ENCODE results near the gene CORO7.

Gene CORO7

GRCh38 chr16:4425378-4426020, 9.1 kb upstream of the CORO7 start, which contains the start of gene DNAJA3:
TSS of gene DNAJA3 (plus strand) at chr16:4425868. CDS start at chr16:4425882, 14 bp downstream.
- DNase-seq: peak; percentile 98

- DNase-seq: peak; percentile 69
Measured at GRCh38 chr16:4420505-4421105, 4.2 kb upstream of the CORO7 start.

GRCh38 chr16:4419402-4419959, 3.1 kb upstream of the CORO7 start:
- DNase-seq: no peak

GRCh38 chr16:4415538-4416199, 727 bp downstream of the CORO7 start:
- DNase-seq: peak; percentile 87

GRCh38 chr16:4414187-4414917, 2.0 kb downstream of the CORO7 start:
- DNase-seq: no peak

GRCh38 chr16:4412854-4413253, 3.5 kb downstream of the CORO7 start:
- no peak for DNase-seq

- no peak for DNase-seq
Measured at GRCh38 chr16:4412159-4412558, 4.2 kb downstream of the CORO7 start.

- no peak for DNase-seq
Measured at GRCh38 chr16:4411684-4412083, 4.7 kb downstream of the CORO7 start.

- no peak for DNase-seq
Measured at GRCh38 chr16:4410335-4411075, 5.9 kb downstream of the CORO7 start.

GRCh38 chr16:4409081-4409932, 7.1 kb downstream of the CORO7 start:
- DNase-seq: no peak

GRCh38 chr16:4408323-4408690, 8.1 kb downstream of the CORO7 start:
- no peak for DNase-seq

- no peak for DNase-seq
Measured at GRCh38 chr16:4407543-4408322, 8.7 kb downstream of the CORO7 start.

GRCh38 chr16:4404967-4405696, 11.3 kb downstream of the CORO7 start:
- DNase-seq: no peak

GRCh38 chr16:4404247-4404966, 12.0 kb downstream of the CORO7 start:
- DNase-seq: peak; percentile 25

- no peak for DNase-seq
Measured at GRCh38 chr16:4403133-4403949, 13.1 kb downstream of the CORO7 start.

- peak; percentile 78 for DNase-seq
Measured at GRCh38 chr16:4402439-4403132, 13.8 kb downstream of the CORO7 start.

GRCh38 chr16:4401510-4401909, 14.9 kb downstream of the CORO7 start:
- DNase-seq: no peak

GRCh38 chr16:4401094-4401501, 15.3 kb downstream of the CORO7 start:
- no peak for DNase-seq
